Epidermal melanocyte (primary cell): Measurements from ENCODE around the gene GALNS.

ENCODE experiments used
- DNase-seq: peaks from one replicate; pipeline ENCODE4 v3.0.0; 2011; ENCODE audit warnings: low spot score; ENCODE audit not compliant: insufficient read length

The GALNS gene

DNA sequence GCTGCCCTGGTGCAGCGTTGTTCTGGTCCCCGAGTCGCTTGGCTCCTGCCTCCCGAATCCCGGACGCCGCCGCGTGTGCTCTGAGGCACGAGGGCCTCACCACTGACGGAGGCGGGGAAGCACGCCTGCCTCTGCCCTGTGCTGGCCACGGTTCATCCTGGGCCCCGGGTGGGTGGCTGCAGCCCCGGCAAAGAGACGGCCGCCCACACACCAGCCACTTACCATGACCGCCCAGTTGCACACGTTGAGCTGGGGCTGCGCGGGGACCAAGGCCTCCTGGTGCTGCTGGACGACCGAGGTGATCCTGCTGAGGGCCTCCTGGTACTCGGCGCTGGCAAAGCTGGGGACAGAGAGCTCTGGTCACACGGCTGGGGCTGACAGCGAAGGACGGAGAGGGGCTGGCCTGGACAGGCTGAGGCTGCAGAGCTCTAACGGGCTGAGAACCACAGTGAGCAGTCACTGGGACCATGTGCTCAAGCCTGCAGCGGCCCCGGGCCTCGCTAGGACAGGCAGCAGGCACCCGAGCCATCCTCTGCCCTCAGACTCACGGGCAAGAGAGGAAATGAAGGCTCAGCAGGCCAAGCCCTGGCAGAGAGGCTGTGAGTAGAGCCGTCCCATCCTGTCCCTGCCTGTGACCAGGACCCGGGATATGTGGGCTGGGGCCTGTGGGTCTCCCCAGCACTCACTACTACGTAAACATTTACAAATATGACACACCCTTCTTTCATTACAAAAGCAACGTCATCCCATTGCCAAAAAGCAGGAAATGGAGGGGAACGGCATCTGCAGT is 38.8 kb downstream of the GALNS start:
- DNase-seq: no peak

- no peak for DNase-seq
These were observed 39.8 kb downstream of the GALNS start for GRCh38 chr16:88816736-88817535.

GRCh38 chr16:88815901-88816589 is 40.7 kb downstream of the GALNS start:
- DNase-seq: no peak

DNA sequence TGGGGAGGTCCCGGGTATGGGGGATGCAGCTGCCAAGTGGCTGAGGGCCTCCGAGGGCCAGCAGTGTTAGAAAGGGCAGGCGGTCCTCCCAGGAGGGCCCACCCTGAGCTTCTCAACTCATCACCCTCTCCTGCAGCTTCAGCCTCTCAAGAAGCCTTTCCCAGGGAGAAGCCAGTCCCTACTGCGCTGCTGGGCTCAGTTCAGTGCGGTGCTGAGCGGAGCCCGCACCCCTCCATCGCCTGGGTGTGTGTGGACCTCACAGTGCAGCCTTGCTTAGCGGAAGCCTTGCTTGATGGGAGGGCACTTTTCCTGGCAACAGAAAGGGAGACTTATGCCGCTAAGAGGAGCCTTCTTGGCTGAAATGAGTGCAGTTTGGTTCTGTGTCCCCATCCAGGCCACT is 41.5 kb downstream of the GALNS start:
- DNase-seq: no peak

DNA sequence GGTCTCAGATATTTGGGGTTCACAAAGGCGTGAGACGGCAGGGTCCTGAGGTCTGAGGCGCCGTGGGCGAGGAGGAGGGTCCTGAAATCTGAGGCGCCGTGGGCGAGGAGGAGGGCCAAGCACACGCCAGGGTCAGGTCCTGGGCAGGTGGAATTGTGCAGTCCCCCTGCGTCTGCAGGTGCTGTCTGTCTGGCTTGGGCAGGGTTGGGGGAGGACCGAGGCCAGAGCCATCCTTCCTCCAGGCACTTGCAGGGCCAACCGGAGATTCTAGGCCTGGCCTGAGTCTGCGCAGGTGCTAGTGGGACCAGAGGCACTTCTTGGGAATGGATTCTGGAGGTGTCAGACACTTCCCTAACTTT is 42.6 kb downstream of the GALNS start:
- DNase-seq: no peak

DNA sequence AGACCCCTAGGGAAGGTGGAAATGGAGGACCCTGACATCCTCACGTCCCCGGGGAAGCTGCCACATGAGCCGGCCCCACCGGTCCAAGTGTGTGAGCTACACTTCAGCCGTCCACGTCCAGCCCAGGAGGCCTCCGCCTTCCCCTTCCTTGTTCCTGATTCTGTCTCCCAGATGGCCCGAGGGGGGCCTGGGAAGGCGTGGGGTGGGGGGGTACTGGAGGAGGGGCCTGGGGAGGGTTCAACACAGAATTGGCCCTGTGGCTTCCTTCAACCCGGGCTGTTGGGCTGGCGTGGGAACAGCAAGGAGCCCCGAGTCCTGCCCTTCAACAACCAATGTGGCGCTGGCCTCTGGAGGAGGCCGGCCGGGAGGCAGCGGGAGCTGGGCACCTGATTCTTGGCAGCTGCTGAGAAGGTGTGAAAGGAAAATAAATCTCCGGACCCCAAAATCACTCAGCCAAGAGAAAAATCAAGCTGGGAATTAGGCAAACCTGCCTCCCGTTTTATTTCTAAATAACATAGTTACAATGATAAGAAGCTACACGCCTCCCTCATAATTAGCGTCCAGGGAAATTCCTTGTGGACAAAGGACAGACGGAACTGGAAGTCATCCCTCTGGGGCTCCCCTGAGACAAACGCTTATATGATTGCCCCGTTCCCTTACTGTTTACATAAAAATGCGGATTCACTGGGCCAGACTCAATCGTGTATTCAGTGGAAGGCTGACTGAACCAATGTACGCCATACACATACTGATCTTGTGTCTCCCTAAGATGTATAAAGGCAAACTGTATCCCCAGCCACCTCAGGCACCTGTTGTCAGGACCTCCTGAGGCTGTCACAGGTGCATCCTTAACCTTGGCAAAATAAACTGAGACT is 43.2 kb downstream of the GALNS start:
- DNase-seq: no peak

DNA sequence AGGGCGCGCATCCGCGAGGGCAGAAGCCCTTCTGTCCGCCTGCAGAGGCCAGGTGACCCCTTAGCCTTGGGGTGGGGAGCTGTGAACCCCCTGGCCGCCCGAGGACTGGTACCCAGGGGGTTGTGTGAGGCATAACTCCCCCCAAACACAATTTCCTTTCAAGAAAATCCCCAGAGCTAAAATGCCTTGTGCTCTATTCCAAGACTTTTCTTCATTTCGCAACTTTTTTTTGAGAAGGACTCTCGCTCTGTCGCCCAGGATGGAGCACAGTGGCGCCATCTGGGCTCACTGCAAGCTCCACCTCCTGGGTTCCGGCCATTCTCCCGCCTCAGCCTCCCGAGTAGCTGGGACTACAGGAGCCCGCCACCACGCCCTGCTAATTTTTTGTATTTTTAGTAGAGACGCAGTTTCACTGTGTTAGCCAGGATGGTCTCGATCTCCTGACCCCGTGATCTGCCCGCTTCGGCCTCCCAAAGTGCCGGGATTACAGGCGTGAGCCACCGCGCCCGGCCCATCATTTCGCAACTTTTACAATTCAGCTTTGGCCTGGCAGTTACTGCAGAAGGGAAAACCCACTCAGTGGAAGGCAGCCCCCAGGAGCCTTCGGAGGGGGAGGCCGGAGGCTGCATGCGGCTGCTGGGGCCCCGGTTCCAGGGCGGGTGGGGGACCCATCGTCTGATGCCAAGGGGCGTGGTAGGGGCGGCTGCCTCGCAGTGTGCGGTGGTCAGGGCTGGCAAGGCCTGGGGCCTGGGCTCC is 44.1 kb downstream of the GALNS start:
- no peak for DNase-seq

DNA sequence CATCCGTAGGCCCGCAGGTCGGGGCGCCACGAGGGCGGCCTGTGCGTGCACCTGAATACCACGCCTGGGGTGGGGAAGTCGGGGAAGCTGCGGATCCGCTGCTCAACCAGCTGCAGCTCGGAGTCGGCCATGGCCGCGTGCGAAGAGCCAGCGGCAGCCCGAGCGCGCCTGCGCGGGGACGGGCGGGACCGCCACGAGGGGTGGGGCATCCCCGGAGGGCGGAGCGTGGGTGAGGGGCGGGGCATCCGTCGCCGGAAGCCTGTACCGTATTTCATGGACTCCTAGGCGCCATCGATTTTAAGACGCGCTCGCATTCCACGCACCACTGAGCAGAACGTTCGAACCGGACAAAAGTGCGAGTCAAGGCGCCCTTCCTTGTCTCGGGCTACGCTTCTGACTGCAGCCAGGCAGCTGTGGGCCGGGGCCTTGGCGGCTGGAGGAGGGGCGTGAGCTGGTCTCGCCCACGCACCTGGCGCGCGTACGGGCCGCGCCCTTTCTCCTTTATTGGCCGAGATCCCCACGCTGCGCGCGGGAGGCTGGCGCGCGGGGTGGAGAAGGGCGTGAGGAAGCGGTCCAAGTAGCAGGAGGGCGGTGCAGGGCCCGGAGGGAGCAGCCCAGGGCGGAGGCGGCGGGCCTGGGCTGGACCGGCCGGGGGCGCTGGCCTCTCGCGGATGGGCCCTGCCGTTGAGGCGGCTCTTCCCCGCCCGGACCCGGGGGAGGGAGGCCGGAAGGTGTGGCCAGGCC is 44.8 kb downstream of the GALNS start, which contains the start of gene APRT:
APRT (minus strand) TSS at position 160 of the 744 bp plus-strand sequence; CDS start at position 131, 29 bp downstream.
- DNase-seq: peak; percentile 90

- peak; percentile 81 for DNase-seq
These were observed 45.6 kb downstream of the GALNS start for GRCh38 chr16:88810912-88811768.

GRCh38 chr16:88810166-88810911 is 46.4 kb downstream of the GALNS start:
- no peak for DNase-seq

DNA sequence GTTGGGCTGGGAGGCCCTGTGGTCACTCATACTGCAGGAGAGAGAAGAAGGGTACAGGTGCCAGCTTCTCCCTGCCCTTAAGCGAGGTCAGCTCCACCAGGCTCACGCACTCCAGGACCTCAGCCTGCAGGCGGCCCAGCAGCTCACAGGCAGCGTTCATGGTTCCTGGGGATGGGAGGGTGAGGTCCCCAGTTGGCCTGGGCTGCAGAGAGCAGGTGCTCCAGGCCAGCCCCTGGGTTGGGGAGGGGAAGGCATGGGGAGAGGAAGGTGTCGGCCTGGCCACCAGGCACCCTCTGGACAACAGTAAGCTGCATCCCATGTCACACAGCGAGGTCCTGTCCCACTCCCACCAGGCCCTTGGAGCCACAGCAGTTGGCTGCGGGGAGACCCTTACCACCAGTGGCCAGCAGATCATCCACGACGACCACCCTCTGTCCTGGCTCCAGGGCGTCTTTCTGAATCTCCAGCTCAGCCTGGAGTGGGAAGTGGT is 47.0 kb downstream of the GALNS start:
- DNase-seq: no peak

DNA sequence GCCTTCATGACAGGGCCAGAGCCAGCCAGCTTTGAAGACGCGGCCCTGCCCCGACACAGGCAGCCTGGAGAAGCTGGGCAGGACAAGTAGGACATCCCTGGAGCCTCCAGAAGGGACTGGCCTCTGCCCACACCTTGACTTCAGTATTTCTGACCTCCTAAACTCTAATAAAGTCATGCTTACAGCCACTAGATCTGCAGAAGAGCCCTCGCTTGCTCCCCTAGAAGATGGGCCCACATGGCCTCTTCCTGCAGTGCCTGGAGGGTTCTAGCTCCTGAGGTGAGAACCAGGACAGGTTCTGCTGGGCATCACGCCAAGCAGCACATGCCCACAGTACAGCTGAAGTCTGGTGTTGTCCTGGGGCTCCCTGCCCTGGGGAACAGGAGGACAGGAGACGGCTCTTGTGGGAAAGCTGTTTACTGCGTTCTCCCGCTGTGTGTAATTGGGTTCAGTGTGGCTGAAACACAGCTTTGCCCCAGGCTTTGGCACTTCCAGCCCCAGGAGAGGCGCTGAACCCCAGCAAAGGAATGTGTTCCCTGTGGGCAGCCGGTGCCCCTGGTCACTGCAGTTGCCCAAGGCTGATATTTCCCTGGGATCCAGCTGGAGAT is 47.6 kb downstream of the GALNS start:
- DNase-seq: no peak

- no peak for DNase-seq
These were observed 48.9 kb downstream of the GALNS start for GRCh38 chr16:88807626-88808453.

GRCh38 chr16:88807142-88807625 is 49.6 kb downstream of the GALNS start:
- no peak for DNase-seq

DNA sequence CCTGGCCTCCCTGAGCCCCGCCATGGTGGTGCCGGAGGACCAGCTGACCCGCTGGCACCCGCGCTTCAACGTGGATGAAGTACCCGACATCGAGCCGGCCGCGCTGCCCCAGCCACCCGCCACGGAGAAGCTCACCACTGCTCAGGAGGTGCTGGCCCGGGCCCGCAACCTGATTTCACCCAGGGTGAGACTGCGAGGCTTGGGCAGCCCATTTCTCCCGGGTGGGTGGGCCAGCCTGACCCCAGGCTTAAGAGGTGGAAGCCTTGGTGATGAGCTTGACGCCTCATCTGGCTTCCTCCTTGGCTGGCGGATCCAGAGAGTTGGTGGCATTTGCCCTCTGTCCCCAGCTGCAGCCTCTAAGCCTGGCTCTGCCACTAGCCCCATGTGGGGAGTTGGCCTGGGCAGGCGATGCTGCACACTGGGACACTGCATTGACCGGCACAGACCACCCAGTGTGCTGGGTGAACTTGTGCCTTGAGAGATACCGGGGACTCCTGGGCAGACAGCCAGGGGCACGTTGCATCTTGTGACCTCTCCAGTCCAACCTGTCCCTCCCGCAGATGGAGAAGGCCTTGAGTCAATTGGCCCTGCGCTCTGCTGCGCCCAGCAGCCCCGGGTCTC is 50.1 kb downstream of the GALNS start:
- no peak for DNase-seq

DNA sequence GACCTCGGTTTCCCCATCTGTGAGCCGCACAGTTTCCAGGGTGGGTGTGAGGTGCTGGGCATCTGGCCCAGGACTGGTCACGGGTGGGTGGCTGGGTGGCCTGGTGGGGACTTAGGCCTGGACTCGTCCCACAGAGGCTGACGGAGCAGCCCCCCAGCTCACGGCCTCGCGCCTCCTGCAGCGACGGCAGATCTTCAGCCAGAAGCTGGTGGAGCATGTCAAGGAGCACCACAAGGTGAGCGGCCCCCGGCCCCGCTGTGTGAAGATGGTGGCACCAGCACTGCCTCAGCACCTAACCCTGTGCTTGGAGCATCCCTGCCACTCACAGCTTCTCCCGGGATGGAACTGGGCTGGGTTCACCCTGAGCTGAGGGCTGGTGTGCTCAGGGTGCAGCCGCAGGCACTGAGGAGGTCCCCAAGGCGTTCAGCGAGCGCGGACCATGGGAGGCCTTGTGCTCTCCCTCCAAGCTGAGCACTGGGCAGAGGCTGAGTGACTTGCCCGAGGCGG is 50.8 kb downstream of the GALNS start:
- DNase-seq: no peak
